Astrocyte (in vitro differentiated cells and primary cell): ENCODE data around the gene KRTAP10-8.

ENCODE experiments used
- EZH2 ChIP-seq: IDR thresholded peaks from 2 replicates; pipeline ENCODE4 v1.6.1; 2012; ENCODE audit warnings: mild to moderate bottlenecking, low read length, inconsistent platforms; ENCODE audit not compliant: insufficient read depth
- TF ChIP-seq, protein P1 (sequence below): IDR thresholded peaks from 2 replicates; pipeline ENCODE4 v1.5.1; 2011; ENCODE audit warnings: low read depth, mild to moderate bottlenecking, inconsistent platforms, low read length, moderate library complexity; ENCODE audit not compliant: insufficient read depth

DNA sequence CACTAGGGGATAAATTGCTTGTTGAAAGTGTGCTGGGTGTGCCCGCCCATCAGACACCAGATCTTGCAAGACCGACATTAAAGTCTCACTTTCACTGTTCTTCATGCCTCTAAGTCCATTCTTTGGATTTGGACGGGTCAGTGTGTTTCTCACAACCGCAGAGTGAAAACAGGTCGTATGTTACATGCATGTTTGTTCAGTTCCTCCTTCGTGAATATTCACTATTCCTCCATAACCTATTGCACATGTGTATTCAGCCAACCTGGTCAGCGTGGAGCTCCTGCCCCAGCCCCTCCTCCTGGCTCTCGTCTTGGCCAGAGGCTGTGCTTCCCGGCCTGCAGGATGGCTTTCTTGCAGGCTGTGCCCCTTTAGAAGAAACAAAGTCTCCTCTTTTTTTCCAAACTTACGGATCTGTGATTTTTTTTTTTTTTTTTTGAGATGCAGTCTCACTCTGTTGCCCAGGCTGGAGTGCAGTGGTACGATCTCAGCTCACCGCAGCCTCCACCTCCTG is 17.4 kb upstream of the KRTAP10-8 start:
- TF ChIP-seq, protein P1, sequence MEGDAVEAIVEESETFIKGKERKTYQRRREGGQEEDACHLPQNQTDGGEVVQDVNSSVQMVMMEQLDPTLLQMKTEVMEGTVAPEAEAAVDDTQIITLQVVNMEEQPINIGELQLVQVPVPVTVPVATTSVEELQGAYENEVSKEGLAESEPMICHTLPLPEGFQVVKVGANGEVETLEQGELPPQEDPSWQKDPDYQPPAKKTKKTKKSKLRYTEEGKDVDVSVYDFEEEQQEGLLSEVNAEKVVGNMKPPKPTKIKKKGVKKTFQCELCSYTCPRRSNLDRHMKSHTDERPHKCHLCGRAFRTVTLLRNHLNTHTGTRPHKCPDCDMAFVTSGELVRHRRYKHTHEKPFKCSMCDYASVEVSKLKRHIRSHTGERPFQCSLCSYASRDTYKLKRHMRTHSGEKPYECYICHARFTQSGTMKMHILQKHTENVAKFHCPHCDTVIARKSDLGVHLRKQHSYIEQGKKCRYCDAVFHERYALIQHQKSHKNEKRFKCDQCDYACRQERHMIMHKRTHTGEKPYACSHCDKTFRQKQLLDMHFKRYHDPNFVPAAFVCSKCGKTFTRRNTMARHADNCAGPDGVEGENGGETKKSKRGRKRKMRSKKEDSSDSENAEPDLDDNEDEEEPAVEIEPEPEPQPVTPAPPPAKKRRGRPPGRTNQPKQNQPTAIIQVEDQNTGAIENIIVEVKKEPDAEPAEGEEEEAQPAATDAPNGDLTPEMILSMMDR = no peak
- TF ChIP-seq EZH2 = no peak
